PFSK-1 (cell line): ENCODE data around the gene FOXO6.

Source experiments
- FOXP2 ChIP-seq: optimal IDR thresholded peaks from 2 replicates; pipeline ENCODE3; 2011; ENCODE audit warnings: borderline replicate concordance, control low read depth, inconsistent platforms; ENCODE audit not compliant: insufficient read depth; ENCODE audit errors: extremely low read length, extremely low read depth
- POLR2AphosphoS5 ChIP-seq: IDR thresholded peaks from 2 replicates; pipeline ENCODE4 v1.6.1; 2012; ENCODE audit warnings: low read depth, mild to moderate bottlenecking, control low read depth, low read length, moderate library complexity
- SIN3A ChIP-seq: IDR thresholded peaks from 2 replicates; pipeline ENCODE4 v1.6.1; 2012; ENCODE audit warnings: mild to moderate bottlenecking, low read length, moderate library complexity, borderline replicate concordance; ENCODE audit not compliant: insufficient read depth
- TAF1 ChIP-seq: IDR thresholded peaks from 2 replicates; pipeline ENCODE4 v1.6.1; 2012; ENCODE audit warnings: low read length, control low read depth, borderline replicate concordance; ENCODE audit not compliant: insufficient read depth
- TF ChIP-seq, protein P1 (sequence below), 2 experiments: IDR thresholded peaks; 2 replicates each; pipeline versions ENCODE4 v1.6.1 to v1.8.0; 2011 to 2012; ENCODE audit warnings: low read depth in 2 of 2, low read length in 2 of 2, control low read depth in 1 of 2, inconsistent platforms in 1 of 2, mild to moderate bottlenecking in 1 of 2, moderate library complexity in 1 of 2; ENCODE audit not compliant: insufficient read depth in 1 of 2

Gene FOXO6

DNA sequence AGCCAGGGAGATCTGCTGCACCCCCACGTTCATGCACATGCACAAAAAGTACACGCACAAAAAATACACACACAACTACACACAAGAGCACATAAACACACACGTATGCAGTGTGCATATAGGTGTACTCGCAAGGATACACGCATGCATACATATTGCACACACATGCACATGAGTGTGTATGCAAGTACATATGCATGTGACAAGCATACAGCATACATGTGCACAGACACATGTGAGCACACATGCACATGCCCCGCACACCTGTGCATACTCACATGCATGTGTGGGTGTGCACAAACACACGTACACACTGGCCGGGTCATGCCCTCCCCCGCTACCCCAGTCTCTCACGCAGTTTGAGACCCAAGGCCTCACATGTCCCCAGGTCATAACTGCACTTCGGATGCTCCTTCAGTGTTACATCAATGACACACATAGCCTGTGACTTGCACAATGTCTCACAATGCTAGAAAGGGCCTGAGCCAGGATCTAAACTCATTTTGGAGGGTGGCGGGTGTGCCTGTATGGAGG, 52.6 kb downstream of the FOXO6 start:
- TF ChIP-seq POLR2AphosphoS5 (no peak), SIN3A (no peak), FOXP2 (no peak), TAF1 (no peak)
- TF ChIP-seq, protein P1, sequence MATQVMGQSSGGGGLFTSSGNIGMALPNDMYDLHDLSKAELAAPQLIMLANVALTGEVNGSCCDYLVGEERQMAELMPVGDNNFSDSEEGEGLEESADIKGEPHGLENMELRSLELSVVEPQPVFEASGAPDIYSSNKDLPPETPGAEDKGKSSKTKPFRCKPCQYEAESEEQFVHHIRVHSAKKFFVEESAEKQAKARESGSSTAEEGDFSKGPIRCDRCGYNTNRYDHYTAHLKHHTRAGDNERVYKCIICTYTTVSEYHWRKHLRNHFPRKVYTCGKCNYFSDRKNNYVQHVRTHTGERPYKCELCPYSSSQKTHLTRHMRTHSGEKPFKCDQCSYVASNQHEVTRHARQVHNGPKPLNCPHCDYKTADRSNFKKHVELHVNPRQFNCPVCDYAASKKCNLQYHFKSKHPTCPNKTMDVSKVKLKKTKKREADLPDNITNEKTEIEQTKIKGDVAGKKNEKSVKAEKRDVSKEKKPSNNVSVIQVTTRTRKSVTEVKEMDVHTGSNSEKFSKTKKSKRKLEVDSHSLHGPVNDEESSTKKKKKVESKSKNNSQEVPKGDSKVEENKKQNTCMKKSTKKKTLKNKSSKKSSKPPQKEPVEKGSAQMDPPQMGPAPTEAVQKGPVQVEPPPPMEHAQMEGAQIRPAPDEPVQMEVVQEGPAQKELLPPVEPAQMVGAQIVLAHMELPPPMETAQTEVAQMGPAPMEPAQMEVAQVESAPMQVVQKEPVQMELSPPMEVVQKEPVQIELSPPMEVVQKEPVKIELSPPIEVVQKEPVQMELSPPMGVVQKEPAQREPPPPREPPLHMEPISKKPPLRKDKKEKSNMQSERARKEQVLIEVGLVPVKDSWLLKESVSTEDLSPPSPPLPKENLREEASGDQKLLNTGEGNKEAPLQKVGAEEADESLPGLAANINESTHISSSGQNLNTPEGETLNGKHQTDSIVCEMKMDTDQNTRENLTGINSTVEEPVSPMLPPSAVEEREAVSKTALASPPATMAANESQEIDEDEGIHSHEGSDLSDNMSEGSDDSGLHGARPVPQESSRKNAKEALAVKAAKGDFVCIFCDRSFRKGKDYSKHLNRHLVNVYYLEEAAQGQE (IDR thresholded peaks at IDR 0.05; ENCODE audit: insufficient read depth in 1 of 2, low read depth in 2 of 2, low read length in 2 of 2), result no peak

DNA sequence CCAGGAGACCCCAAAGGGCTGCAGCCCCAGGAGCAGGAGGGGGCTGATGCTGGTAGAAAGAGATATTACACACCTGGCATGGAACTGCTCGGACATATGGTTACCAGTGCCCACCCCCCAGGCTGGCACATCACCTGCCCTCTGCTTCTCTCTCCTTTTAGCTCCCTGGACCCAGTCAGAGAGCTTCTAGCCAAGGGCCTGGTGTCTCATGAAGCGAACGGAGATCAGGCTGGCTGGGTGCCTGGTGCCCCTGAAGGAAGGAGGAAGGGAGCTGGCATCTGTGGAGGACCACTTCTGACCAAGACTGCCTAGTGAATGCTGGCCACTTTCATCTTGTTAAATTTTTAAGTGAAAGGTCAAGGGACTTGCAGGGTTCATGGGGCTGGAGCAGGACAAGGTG, 53.1 kb downstream of the FOXO6 start:
- TF ChIP-seq SIN3A (no peak), TAF1 (no peak), FOXP2 (no peak), POLR2AphosphoS5 (no peak)
- TF ChIP-seq, protein P1 (IDR thresholded peaks at IDR 0.05; ENCODE audit: insufficient read depth in 1 of 2, low read depth in 2 of 2, low read length in 2 of 2), result no peak

DNA sequence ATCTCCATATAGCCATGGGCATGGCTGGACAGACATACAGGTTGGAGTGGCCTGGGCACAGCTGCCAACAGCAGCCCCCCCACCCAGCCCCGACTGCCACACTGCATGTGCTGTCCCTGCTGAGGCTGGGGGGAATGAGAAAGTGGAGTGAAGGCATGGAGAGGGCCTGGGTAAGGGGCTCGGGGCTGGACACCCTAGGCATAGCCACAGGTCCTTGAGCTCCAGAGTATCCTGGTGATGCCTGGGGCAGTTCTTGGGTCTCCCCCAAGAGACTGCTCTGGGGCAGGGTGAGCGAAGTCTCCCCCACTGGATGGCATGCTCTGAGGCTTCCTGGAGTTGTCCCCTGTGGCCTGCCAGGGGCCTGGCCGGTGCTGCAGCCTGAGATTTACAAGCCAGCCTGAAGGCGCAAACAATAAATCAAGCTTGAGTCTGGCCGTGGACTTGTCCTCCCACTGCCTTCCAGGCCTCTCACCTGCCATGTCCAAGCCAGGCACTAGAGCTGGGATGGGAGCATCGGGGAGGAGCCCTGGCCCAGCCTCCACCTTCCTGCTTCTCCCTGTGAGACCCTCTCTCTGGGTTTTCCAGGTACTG, 53.6 kb downstream of the FOXO6 start:
- TF ChIP-seq POLR2AphosphoS5 (no peak), TAF1 (no peak), FOXP2 (no peak), SIN3A (no peak)
- TF ChIP-seq, protein P1 (IDR thresholded peaks at IDR 0.05; ENCODE audit: insufficient read depth in 1 of 2, low read depth in 2 of 2, low read length in 2 of 2), result no peak

DNA sequence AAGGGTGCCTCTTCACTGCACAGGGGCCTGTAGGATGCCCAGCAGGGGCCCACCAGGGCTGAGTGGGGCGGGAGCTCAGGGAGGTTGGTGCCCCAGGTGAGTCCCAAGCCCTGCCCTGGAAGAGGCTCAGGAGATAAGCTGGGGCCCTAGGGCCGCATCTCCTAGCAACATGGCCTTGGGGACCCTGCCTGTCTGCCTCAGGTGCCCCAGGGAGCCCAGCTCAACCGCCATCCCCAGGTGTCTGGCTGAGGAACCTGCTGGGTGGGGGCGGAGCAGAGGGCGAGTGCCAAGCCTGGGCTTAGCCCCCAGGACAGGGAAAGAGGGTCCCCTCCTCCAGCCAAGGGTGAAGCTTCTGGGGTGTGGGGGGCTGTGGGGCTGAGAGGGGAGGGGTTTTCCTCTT, 54.8 kb downstream of the FOXO6 start:
- no peak for TF ChIP-seq SIN3A
- TF ChIP-seq, protein P1 (IDR thresholded peaks at IDR 0.05; ENCODE audit: insufficient read depth in 1 of 2, low read depth in 2 of 2, low read length in 2 of 2), result no peak
- no peak for TF ChIP-seq FOXP2
- no peak for TF ChIP-seq POLR2AphosphoS5
- TF ChIP-seq TAF1, result no peak
